IPS-20b (cell line): ENCODE data around the gene EIF2D.
A peak's percentile ranks its signal among the peaks of the same experiment; 100 is the strongest.

Experiments used
- H3K27ac ChIP-seq: one replicate; pipeline ENCODE4 v1.5.1; 2013; ENCODE audit warnings: low read length
- H3K27me3 ChIP-seq: 2 replicates; pipeline ENCODE4 v1.6.1; 2013; ENCODE audit warnings: mild to moderate bottlenecking, low read length, inconsistent platforms; ENCODE audit not compliant: insufficient read depth
- H3K36me3 ChIP-seq: 2 replicates; pipeline ENCODE4 v1.6.1; 2013; ENCODE audit warnings: low read depth, mild to moderate bottlenecking, inconsistent platforms, low read length, moderate library complexity; ENCODE audit not compliant: insufficient read depth
- H3K4me1 ChIP-seq: 2 replicates; pipeline ENCODE4 v1.6.1; 2013; ENCODE audit warnings: mild to moderate bottlenecking, control low read depth, inconsistent platforms, low read length, moderate library complexity; ENCODE audit not compliant: insufficient read depth
- H3K4me3 ChIP-seq: 2 replicates; pipeline ENCODE4 v1.5.1; 2013; ENCODE audit warnings: mild to moderate bottlenecking, low read length, inconsistent platforms
- H3K9ac ChIP-seq: 2 replicates; pipeline ENCODE4 v1.6.1; 2013; ENCODE audit warnings: low read depth, mild to moderate bottlenecking, inconsistent platforms, low read length, moderate library complexity
- H3K9me3 ChIP-seq: 2 replicates; pipeline ENCODE4 v1.6.1; 2013; ENCODE audit warnings: mild to moderate bottlenecking, low read depth, low read length, inconsistent platforms; ENCODE audit not compliant: insufficient read depth

Gene EIF2D

GRCh38 chr1:206612129-206612876, at the start of gene EIF2D:
Gene EIF2D, minus strand, starts transcription at chr1:206612465. Its CDS starts 123 bp downstream, at chr1:206612342.
- peaks cover 4% of the 10 kb centered on the region; the same call in 1 of the 2 replicates for H3K4me1 ChIP-seq
- H3K9ac ChIP-seq: peak within 1 kb of the TSS; percentile 92
- H3K4me3 ChIP-seq: peak within 1 kb of the TSS; percentile 86
- peak within 1 kb of the TSS; percentile 50 for H3K27ac ChIP-seq
- H3K9me3 ChIP-seq: no peaks in the 10 kb centered on the region
- H3K27me3 ChIP-seq: no peaks in the 10 kb centered on the region
- H3K36me3 ChIP-seq: peaks cover 9% of the 10 kb centered on the region; the same call in 1 of the 2 replicates

- Histone ChIP-seq H3K9ac (no peak overlapping the region), H3K27ac (no peak overlapping the region), H3K27me3 (peaks cover 64% of the 10 kb centered on the region), H3K4me1 (peaks cover 8% of the 10 kb centered on the region), H3K9me3 (no peaks in the 10 kb centered on the region), H3K36me3 (no peaks in the 10 kb centered on the region), H3K4me3 (no peak overlapping the region)
Measured at GRCh38 chr1:206661161-206661820, 49.0 kb upstream of the EIF2D start.

GRCh38 chr1:206660136-206660535, 47.9 kb upstream of the EIF2D start:
- peaks cover 8% of the 10 kb centered on the region for H3K4me1 ChIP-seq

GRCh38 chr1:206658981-206659273, 46.7 kb upstream of the EIF2D start:
- Histone ChIP-seq H3K4me3 (peak overlapping the region; percentile 52), H3K36me3 (no peaks in the 10 kb centered on the region), H3K9ac (no peak overlapping the region), H3K27me3 (peaks cover 56% of the 10 kb centered on the region), H3K9me3 (no peaks in the 10 kb centered on the region), H3K27ac (no peak overlapping the region), H3K4me1 (peaks cover 8% of the 10 kb centered on the region)

More at GRCh38 chr1:206660136-206660535, 47.9 kb upstream of the EIF2D start:
- no peaks in the 10 kb centered on the region for H3K36me3 ChIP-seq
- peaks cover 64% of the 10 kb centered on the region for H3K27me3 ChIP-seq
- H3K9me3 ChIP-seq: no peaks in the 10 kb centered on the region
- H3K9ac ChIP-seq: no peak overlapping the region
- no peak overlapping the region for H3K27ac ChIP-seq
- H3K4me3 ChIP-seq: no peak overlapping the region

GRCh38 chr1:206658264-206658980, 46.2 kb upstream of the EIF2D start:
- no peaks in the 10 kb centered on the region for H3K36me3 ChIP-seq
- no peaks in the 10 kb centered on the region for H3K9me3 ChIP-seq
- peaks cover 51% of the 10 kb centered on the region for H3K27me3 ChIP-seq
- H3K9ac ChIP-seq: no peak overlapping the region
- H3K27ac ChIP-seq: no peak overlapping the region
- H3K4me3 ChIP-seq: peak overlapping the region; percentile 52
- peaks cover 8% of the 10 kb centered on the region for H3K4me1 ChIP-seq

GRCh38 chr1:206657751-206658150, 45.5 kb upstream of the EIF2D start:
- Histone ChIP-seq H3K4me3 (peak overlapping the region; percentile 52), H3K4me1 (peaks cover 8% of the 10 kb centered on the region)

GRCh38 chr1:206656936-206657335, 44.7 kb upstream of the EIF2D start:
- Histone ChIP-seq H3K36me3 (no peaks in the 10 kb centered on the region), H3K4me3 (no peak overlapping the region), H3K9ac (no peak overlapping the region), H3K9me3 (no peaks in the 10 kb centered on the region), H3K27me3 (peaks cover 36% of the 10 kb centered on the region), H3K27ac (no peak overlapping the region), H3K4me1 (peaks cover 8% of the 10 kb centered on the region)

More at GRCh38 chr1:206657751-206658150, 45.5 kb upstream of the EIF2D start:
- no peaks in the 10 kb centered on the region for H3K9me3 ChIP-seq
- H3K27me3 ChIP-seq: peaks cover 44% of the 10 kb centered on the region
- H3K36me3 ChIP-seq: no peaks in the 10 kb centered on the region
- no peak overlapping the region for H3K27ac ChIP-seq
- H3K9ac ChIP-seq: no peak overlapping the region

GRCh38 chr1:206655471-206655882, 43.2 kb upstream of the EIF2D start:
- peaks cover 36% of the 10 kb centered on the region for H3K27me3 ChIP-seq
- H3K9ac ChIP-seq: no peak overlapping the region
- no peak overlapping the region for H3K4me3 ChIP-seq
- peaks cover 8% of the 10 kb centered on the region for H3K4me1 ChIP-seq
- H3K36me3 ChIP-seq: no peaks in the 10 kb centered on the region
- no peak overlapping the region for H3K27ac ChIP-seq
- H3K9me3 ChIP-seq: no peaks in the 10 kb centered on the region

- H3K9ac ChIP-seq: no peak overlapping the region
- H3K4me3 ChIP-seq: no peak overlapping the region
- peaks cover 31% of the 10 kb centered on the region for H3K27me3 ChIP-seq
- peaks cover 8% of the 10 kb centered on the region for H3K4me1 ChIP-seq
- no peak overlapping the region for H3K27ac ChIP-seq
- H3K36me3 ChIP-seq: no peaks in the 10 kb centered on the region
- no peaks in the 10 kb centered on the region for H3K9me3 ChIP-seq
Measured at GRCh38 chr1:206654828-206655227, 42.6 kb upstream of the EIF2D start.

- H3K9me3 ChIP-seq: no peaks in the 10 kb centered on the region
- peaks cover 7% of the 10 kb centered on the region for H3K4me1 ChIP-seq
- H3K27me3 ChIP-seq: peaks cover 21% of the 10 kb centered on the region
- H3K27ac ChIP-seq: no peak overlapping the region
- no peak overlapping the region for H3K9ac ChIP-seq
- no peak overlapping the region for H3K4me3 ChIP-seq
- H3K36me3 ChIP-seq: no peaks in the 10 kb centered on the region
Measured at GRCh38 chr1:206653715-206654459, 41.6 kb upstream of the EIF2D start.
